ENCODE data around the gene ZNF512B.

The ZNF512B gene

DNA sequence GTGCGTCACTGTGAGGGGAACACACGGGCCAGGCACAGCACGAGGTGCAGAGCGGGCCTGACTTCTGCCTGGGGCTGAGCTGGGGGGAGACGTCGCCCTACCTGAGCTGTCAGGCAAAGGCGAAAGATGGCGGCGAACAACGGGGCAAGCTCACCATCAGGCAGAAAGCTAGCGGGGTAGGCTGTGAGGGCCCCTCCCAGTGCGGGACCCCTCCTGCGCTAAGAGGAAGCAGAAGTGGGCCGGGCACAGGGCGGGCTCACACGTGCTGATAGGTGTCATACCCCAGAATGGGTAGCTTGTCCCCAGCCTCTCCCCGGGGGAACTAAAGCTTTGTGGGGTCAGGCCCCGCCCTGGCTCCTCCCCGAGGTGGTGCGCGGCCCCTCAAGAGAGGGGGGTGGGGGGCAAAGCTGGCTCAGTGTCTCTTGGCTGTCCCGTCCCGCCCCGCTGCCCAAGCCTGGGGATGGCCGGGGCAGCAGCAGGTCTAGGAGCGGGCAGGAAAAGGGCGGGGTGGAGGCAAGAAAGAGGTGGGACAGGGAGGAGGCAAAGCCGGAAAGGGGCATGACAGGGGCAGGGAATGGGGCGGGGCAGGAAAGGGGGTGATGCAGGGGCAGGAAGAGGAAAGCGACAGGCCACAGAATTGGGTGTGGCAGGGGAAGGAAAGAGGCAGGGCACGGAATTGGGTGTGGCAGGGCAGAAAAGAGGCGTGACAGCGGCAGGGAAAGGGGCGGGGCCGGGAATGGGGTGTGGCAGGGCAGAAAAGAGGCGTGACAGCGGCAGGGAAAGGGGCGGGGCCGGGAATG, 28.2 kb downstream of the ZNF512B start:
- peak overlapping the region; percentile 33 for H3K4me2 ChIP-seq (ENCODE audit: low read length)
- H3K9me2 ChIP-seq (replicated peaks; ENCODE audit: control insufficient read depth, low read length) = no peaks in the 10 kb centered on the region
- TF ChIP-seq, protein P1, sequence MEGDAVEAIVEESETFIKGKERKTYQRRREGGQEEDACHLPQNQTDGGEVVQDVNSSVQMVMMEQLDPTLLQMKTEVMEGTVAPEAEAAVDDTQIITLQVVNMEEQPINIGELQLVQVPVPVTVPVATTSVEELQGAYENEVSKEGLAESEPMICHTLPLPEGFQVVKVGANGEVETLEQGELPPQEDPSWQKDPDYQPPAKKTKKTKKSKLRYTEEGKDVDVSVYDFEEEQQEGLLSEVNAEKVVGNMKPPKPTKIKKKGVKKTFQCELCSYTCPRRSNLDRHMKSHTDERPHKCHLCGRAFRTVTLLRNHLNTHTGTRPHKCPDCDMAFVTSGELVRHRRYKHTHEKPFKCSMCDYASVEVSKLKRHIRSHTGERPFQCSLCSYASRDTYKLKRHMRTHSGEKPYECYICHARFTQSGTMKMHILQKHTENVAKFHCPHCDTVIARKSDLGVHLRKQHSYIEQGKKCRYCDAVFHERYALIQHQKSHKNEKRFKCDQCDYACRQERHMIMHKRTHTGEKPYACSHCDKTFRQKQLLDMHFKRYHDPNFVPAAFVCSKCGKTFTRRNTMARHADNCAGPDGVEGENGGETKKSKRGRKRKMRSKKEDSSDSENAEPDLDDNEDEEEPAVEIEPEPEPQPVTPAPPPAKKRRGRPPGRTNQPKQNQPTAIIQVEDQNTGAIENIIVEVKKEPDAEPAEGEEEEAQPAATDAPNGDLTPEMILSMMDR (IDR thresholded peaks at IDR 0.05; ENCODE audit: low read depth, low read length, poor library complexity, severe bottlenecking) = no peak
- TF ChIP-seq EZH2phosphoT487 (IDR thresholded peaks at IDR 0.05; ENCODE audit: borderline replicate concordance, low read length) = no peak
- H3K9me3 ChIP-seq (ENCODE audit: control insufficient read depth, insufficient read depth, low read length) = no peaks in the 10 kb centered on the region
- H3K27ac ChIP-seq (ENCODE audit: low read depth, low read length) = no peak overlapping the region
- peaks cover 56% of the 10 kb centered on the region for H3K36me3 ChIP-seq (ENCODE audit: control insufficient read depth, low read length)
- H4K20me1 ChIP-seq (ENCODE audit: control insufficient read depth, insufficient read depth, low read depth, low read length) = no peaks in the 10 kb centered on the region
- no peaks in the 10 kb centered on the region for H3K27me3 ChIP-seq (ENCODE audit: control insufficient read depth, low read length)
- peaks cover 17% of the 10 kb centered on the region for H3K79me2 ChIP-seq (ENCODE audit: control insufficient read depth, low read length)
- H3K4me1 ChIP-seq (ENCODE audit: control insufficient read depth, low read length) = peaks cover 14% of the 10 kb centered on the region
- H3K4me3 ChIP-seq (ENCODE audit: low read length) = 0 out of 2 replicates have a peak overlapping the region, but pooled peaks have one; percentile 9
- H3F3A ChIP-seq (ENCODE audit: control insufficient read depth, insufficient read depth) = 0 out of 2 replicates have a peak, but pooled peaks cover 3% of the 10 kb centered on the region

DNA sequence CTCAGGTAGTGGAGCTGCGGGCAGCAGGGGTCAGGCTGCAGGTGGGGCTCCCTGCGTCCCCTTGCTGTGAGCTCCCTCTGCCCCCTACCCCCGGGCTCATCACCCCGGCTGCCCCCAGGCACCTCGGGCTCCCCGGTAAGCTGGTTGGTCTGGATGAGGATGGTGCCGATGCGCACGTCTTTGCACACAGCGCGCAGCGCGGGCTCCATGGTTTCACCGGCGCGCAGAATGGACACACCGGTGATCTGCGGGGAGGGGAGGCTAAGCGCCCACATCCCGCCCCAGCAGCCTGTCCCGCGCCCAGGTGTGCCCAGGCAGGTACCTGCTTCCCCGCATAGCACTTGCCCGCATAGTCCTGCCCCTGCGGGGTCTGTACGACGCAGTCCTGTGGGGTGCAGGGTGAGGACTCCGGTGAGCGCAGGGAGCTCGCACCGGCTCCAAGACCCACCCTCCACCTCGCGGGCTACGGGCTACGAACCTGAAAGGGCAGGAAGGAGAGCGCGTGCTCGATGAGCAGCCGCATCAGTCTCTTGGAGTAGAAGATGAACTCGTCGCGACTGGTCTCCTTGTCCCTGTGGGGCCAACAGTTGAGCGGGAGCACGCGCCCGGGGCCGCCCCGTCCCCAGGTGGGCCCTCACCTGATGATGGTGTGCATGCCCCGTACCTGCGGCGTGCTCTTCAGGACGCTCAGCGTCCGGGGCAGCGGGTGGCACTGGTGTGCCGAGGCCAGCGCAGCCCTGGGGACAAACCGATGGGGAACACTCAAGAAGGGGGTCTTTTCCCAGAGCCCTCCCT, 29.1 kb downstream of the ZNF512B start:
- Histone ChIP-seq H3K4me3 (ENCODE audit: low read length) (no peak overlapping the region), H3K36me3 (ENCODE audit: control insufficient read depth, low read length) (peaks cover 56% of the 10 kb centered on the region), H3K4me2 (ENCODE audit: low read length) (no peak overlapping the region), H3K4me1 (ENCODE audit: control insufficient read depth, low read length) (peaks cover 14% of the 10 kb centered on the region), H3K27ac (ENCODE audit: low read depth, low read length) (no peak overlapping the region), H3K27me3 (ENCODE audit: control insufficient read depth, low read length) (no peaks in the 10 kb centered on the region), H4K20me1 (ENCODE audit: control insufficient read depth, insufficient read depth, low read depth, low read length) (no peaks in the 10 kb centered on the region), H3K9me3 (ENCODE audit: control insufficient read depth, insufficient read depth, low read length) (no peaks in the 10 kb centered on the region), H3K9me2 (replicated peaks; ENCODE audit: control insufficient read depth, low read length) (no peaks in the 10 kb centered on the region), H3K79me2 (ENCODE audit: control insufficient read depth, low read length) (peaks cover 9% of the 10 kb centered on the region), H3F3A (ENCODE audit: control insufficient read depth, insufficient read depth) (0 out of 2 replicates have a peak, but pooled peaks cover 3% of the 10 kb centered on the region)
- no peak for TF ChIP-seq EZH2phosphoT487 (IDR thresholded peaks at IDR 0.05; ENCODE audit: borderline replicate concordance, low read length)
- TF ChIP-seq, protein P1 (IDR thresholded peaks at IDR 0.05; ENCODE audit: low read depth, low read length, poor library complexity, severe bottlenecking) = no peak

DNA sequence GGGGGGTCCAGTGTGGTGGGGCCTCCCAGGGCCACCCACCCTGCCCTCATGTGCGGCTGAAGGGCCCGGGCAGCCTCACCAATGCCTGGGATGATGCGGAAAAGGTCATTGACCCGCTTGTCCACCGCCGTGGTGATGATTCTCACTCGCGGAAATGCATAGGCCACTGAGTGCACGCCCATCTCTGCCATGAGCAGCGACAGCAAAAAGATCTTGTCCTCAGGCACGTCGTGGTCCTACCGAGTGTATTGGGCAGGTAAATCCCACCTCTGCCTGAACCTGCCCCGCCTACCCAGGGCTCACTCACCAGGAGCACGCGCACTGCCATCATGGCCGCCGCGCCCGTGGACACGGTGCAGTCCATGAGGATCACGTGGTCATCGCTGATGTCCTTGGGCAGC, 29.7 kb downstream of the ZNF512B start:
- 0 out of 2 replicates have a peak, but pooled peaks cover 3% of the 10 kb centered on the region for H3F3A ChIP-seq (ENCODE audit: control insufficient read depth, insufficient read depth)
- no peaks in the 10 kb centered on the region for H4K20me1 ChIP-seq (ENCODE audit: control insufficient read depth, insufficient read depth, low read depth, low read length)
- no peak overlapping the region for H3K4me2 ChIP-seq (ENCODE audit: low read length)
- H3K36me3 ChIP-seq (ENCODE audit: control insufficient read depth, low read length) = peaks cover 53% of the 10 kb centered on the region
- H3K4me3 ChIP-seq (ENCODE audit: low read length) = no peak overlapping the region
- H3K27ac ChIP-seq (ENCODE audit: low read depth, low read length) = no peak overlapping the region
- no peaks in the 10 kb centered on the region for H3K27me3 ChIP-seq (ENCODE audit: control insufficient read depth, low read length)
- H3K9me3 ChIP-seq (ENCODE audit: control insufficient read depth, insufficient read depth, low read length) = no peaks in the 10 kb centered on the region
- H3K79me2 ChIP-seq (ENCODE audit: control insufficient read depth, low read length) = peaks cover 3% of the 10 kb centered on the region
- H3K9me2 ChIP-seq (replicated peaks; ENCODE audit: control insufficient read depth, low read length) = no peaks in the 10 kb centered on the region
- TF ChIP-seq, protein P1 (IDR thresholded peaks at IDR 0.05; ENCODE audit: low read depth, low read length, poor library complexity, severe bottlenecking) = no peak
- TF ChIP-seq EZH2phosphoT487 (IDR thresholded peaks at IDR 0.05; ENCODE audit: borderline replicate concordance, low read length) = no peak
- peaks cover 14% of the 10 kb centered on the region for H3K4me1 ChIP-seq (ENCODE audit: control insufficient read depth, low read length)
